GM19372 (cell line): Measurements from ENCODE around the gene KRTAP5-7.
"Not testable (repeated sequence)": the region's sequence is repeated elsewhere in the genome, so short reads cannot be mapped to it uniquely, and the experiment has no call there.

Source experiments
- ATAC-seq: cut with Tn5 transposase; IDR thresholded peaks from one replicate; pipeline ENCODE4 v1.9.1; 2021; ENCODE audit warnings: mild to moderate bottlenecking, low read depth, moderate library complexity; ENCODE audit not compliant: unreplicated experiment

Gene KRTAP5-7

GRCh38 chr11:71532036-71532610, 5.1 kb downstream of the KRTAP5-7 start:
- ATAC-seq: no peak

- not testable (repeated sequence) for ATAC-seq
Measured at GRCh38 chr11:71534711-71535608, 7.9 kb downstream of the KRTAP5-7 start.

DNA sequence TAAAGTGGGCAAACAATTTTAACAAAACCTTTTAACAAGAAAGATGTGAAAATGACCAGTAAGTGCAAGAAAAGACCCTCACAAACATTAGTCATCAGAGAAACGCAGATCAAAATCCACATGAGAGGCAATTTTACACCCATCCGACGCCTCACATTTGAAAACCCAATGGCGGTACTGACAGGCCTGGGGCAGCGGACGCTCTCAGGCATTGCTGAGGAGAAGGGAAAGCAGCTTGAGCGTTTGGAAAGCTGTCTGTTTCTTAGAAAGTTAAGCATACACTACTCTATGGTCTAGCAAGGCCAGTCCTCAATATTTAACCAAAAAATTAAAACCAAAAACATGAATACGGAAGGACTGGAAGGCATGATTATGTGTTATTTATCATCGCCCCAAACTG, 8.8 kb downstream of the KRTAP5-7 start:
- no peak for ATAC-seq

DNA sequence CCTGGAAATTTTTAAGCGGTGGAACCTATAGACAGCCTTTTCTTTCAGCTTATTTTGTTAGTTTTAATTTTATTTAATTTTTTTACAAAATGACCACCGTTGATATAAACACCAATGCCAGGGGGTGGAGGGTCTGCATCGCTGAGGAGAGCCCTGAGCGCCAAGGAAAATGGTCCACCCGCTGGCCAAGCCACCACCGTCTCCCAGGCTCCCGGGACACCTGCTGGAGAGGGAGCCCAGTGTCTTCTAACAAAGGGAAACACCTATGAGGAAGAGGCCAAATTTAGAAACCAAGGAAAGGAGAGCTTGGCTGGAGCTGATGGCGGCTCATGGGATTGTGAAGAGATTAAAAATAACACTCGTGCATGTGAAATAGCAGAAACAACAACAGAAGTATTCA, 10.5 kb downstream of the KRTAP5-7 start:
- no peak for ATAC-seq

GRCh38 chr11:71537977-71538665, 11.1 kb downstream of the KRTAP5-7 start, which contains the start of gene KRTAP5-8:
Gene KRTAP5-8 (plus strand): TSS chr11:71538025. CDS start chr11:71538056, 31 bp downstream.
- not testable (repeated sequence) for ATAC-seq

- ATAC-seq: no peak
Measured at GRCh38 chr11:71538666-71538990, 11.6 kb downstream of the KRTAP5-7 start.

DNA sequence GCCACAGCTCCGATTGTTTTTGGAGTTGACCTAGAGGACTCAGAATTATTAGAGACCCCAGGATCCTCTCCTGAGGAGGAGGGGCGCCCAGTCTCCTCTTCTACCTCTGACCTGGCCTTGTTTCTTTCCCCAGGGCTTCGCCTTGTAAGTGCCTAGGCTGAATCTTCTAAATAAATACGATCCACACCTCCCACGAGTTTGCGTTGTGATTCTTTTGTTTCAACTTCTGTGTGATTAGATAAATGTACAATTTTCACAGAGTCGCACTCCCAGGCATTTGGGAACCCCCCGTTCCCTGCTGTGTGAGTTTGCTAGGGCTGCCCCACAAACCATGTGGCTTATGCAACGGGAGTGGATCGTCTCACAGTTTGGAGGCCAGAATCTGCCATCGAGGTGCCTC, 11.9 kb downstream of the KRTAP5-7 start:
- no peak for ATAC-seq

DNA sequence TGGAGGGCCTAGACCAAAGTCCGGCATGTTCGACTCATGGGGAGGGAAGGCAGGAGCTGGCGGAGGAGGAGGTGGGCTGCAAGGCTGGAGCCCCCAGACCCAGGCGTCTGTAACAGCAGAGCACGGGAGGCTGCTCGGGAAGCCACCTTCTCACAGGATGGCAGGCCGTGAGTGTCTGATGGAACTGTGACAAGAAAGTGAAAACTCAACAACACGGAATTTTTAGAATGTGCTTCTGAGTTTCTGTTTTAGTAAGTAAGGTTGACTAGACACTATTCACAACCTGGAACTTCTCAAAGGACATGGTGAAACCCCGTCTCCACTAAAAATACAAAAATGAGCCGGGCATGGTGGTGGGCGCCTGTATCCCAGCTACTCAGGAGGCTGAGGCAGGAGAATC, 12.9 kb downstream of the KRTAP5-7 start:
- not testable (repeated sequence) for ATAC-seq

GRCh38 chr11:71540521-71541304, 13.6 kb downstream of the KRTAP5-7 start:
- ATAC-seq: not testable (repeated sequence)

DNA sequence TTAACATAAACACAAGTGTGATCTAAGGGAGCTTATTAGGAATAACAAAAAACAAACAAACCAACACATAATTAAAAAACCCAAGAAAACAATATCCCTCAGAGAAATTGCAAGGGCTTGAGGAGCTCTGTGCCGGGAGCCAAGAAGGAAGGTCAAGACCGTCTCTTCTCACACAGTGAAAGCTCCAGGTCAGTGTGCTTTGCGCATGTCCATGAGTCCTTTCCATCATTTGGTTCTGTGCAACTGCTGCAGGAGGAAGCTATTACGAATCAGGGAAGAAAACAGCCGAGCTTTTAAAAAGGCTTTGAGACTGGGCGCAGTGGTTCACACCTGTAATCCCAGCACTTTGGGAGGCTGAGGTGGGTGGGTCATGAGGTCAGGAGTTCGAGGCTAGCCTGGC, 15.3 kb downstream of the KRTAP5-7 start:
- ATAC-seq: no peak

DNA sequence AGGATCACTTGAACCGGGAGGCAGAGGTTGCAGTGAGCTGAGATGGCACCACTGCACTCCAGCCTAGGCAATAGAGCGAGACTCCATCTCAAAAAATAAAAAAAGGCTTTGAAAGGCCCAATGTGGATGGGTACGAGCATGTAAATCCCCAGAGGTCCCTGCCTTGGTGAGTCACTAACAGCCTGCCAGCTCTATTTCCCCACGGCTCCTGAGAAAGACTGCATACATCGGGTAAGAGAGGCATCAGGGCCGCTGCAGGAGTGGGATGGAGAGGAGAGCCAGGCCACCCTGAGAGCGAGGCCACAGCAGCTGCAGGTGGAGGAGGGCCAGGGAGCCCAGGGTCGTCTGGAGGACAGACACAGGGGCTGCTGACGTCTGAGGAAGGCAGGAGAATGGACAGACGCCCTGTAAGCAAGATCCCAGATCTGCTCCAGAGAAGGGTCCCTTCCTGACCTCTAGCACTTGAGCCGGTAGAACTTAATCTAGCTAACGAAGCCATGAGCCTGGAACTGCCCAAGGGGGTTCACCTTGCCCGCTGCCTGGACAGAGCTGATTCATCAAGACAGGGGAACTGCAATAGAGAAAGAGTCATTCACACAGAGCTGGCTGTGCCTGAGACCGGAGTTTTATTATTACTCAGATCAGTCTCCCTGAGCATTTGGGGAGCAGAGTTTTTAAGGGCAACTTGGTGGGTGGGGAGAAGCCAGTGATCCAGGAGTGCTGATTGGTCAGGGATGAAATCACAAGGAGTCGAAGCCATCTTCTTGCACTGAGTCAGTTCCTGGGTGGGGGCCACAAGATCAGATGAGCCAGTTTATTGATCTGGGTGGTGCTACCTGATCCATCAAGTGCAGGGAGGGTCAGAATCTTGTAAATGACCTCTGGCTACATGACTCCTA, 16.1 kb downstream of the KRTAP5-7 start:
- ATAC-seq: no peak

- no peak for ATAC-seq
Measured at GRCh38 chr11:71543866-71544265, 16.8 kb downstream of the KRTAP5-7 start.

DNA sequence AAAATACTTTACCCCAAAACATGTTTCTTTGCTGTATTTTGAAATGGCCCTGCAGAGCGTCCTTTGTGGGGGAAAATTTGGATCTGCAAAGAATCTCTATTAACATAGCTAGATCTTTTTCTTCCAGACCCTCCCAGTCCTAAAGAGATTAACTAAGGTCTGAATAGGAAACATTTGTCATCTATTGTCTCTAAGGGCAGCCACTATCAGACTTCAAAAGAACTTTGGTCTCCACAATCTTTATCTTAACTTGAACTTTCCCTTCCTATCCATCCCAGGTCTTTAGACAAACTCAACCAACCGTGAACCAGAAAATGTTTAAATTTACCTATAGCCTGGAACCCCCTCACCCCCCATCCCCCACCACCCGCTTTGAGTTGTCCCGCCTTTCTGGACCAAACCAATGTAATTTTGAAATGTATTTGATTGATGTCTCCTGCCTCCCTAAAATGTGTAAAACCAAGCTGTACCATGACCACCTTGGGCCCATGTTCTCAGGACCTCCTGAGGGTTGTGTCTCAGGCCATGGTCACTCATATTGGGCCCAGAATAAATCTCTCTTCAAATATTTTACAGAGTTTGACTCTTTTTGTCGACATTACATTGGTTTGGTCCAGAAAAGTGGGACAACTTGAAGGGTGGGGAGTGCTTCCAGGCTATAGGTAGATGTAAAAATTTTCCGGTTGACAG, 17.6 kb downstream of the KRTAP5-7 start:
- ATAC-seq: no peak

DNA sequence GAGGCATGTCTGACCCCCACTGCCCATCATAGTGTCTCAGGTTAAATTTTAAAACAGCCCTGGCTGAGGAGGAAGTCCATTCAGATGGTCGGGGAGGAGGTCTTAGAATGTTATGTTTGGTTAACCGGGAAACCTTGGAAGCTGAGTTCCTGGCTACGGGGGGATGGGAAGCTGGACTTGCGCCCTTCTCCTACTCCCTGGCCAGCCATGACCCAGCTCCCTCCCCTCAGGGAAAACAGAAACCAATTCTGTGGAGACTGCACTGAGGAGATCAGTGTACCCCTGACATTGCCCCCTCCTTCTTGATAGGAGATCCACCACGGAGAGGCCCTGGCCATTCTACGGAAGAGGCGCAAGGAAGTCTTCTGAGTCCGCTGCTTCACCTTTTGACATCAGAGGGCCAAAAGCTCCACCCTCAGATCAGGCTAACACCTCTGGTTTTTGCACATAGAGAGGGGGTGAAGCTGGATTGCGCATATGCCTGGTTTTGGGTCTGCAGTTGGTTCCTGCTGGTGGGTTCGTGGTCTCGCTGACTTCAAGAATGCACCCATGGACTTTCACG, 18.4 kb downstream of the KRTAP5-7 start:
- no peak for ATAC-seq

DNA sequence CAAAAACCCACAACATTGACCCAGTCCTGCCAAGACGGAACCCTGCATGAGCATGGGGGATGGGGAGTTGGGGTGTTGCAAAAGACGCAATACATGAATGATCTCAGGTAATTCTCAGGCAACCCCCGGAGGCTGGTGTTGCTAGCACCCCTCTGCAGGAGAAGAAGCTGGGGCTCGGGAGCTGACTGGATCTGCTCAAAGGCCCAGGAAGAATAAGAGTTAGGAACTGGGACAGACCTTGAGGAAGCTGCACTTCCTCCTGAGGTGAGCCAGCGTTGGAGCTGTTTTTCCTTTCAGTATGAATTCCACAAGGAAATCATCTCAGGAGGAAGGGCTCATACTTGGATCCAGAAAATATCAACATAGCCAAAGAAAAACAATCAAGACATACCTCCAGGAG, 21.1 kb downstream of the KRTAP5-7 start, which contains the start of gene KRTAP5-9:
KRTAP5-9 (plus strand) TSS at position 301 of the 400 bp plus-strand sequence. CDS start 238 bp downstream, outside the sequence.
- no peak for ATAC-seq

- ATAC-seq: no peak
Measured at GRCh38 chr11:71548716-71549151, 21.7 kb downstream of the KRTAP5-7 start.

DNA sequence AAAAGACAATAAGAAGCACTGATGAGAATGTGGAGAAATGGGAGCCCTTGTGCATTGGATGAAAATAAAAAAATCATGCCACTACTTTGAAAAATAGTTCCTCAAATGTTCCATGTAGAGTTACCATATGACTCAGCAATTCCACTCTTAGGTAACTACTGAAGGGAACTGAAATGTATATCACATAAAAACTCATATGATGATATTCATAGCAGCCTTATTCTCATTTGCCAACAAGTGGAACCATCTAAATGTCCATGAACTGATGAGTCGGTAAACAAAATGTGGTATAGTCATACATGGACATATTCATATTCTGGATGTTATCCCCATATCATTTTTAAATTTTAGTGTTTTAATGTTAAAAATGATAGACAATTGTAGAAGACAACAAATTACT, 24.6 kb downstream of the KRTAP5-7 start:
- ATAC-seq: no peak

GRCh38 chr11:71554996-71555395, 27.9 kb downstream of the KRTAP5-7 start:
- no peak for ATAC-seq

DNA sequence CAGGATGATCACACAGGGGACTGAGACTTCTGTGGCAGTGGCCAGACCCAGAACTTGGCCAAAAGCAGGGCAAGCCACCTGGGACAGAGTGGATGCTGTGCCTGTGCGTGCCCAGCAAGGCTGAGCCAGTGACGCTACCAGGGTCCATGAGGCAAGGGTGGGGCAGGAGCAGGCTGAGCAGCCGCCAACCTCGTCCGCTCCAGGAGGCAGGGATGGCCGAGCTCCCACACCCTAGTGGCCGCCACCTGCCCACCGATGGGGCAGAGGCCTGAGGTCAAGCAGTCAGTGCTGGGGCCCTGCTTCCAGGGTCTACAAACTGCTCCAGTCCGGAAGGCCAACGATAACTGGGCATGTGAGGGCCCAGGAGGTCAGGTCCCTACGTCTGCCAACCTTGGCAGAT, 28.4 kb downstream of the KRTAP5-7 start:
- ATAC-seq: no peak
